ENCODE data around the gene RTN4RL2.

RTN4RL2 gene

DNA sequence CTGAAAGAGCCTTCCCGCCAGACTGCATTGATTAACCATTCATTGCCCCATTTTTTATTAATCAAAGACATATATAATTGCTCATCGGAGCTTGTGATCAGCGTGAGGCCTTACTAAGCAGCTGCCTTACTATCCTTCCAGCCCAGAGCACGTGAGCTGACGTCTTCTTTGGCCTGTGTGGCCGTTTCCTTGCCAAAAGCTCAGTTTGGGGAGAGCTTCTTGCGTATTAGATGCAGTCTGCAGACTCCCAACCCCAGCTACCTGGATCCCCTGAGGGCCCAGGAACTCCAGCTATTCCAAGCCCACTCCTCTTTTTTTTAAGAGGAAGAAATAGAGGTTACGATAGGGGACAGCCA is 32.6 kb upstream of the RTN4RL2 start:
- H3K27ac ChIP-seq (ENCODE audit: low read depth, low read length, poor library complexity, severe bottlenecking) = no peak overlapping the region

DNA sequence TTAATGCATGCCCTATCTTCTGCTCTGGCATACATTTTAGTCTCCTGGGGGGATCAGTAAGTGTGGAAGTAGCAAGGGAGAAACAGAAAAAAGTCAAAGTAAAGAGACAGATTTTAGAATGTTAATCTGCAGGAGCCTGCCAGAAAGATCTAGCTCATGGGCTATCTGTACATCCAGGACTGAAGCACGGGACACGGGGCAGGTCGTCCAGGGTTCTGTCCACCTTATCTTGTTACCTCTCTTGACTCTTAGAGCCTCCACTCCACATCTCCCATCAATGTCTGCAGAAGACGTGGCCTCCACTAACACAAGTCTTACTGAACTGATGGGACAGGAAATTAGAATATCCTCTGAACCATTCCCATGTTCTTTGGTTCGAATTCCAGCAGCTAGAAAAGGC is 31.7 kb upstream of the RTN4RL2 start:
- no peak overlapping the region for H3K4me3 ChIP-seq (ENCODE audit: low read depth, low read length, poor library complexity, severe bottlenecking)
- H3K27ac ChIP-seq (ENCODE audit: low read depth, low read length, poor library complexity, severe bottlenecking) = no peak overlapping the region
- H3K79me2 ChIP-seq (ENCODE audit: insufficient read depth, low read length) = peaks cover 13% of the 10 kb centered on the region
- no peaks in the 10 kb centered on the region for H3F3A ChIP-seq (ENCODE audit: insufficient read depth, low read length)
- no peaks in the 10 kb centered on the region for H3K27me3 ChIP-seq (ENCODE audit: insufficient read depth, low read length)
- no peaks in the 10 kb centered on the region for H3K9me3 ChIP-seq (ENCODE audit: low read length)
- peaks cover 37% of the 10 kb centered on the region for H3K4me1 ChIP-seq (ENCODE audit: insufficient read depth, low read length, severe bottlenecking)
- TF ChIP-seq CTCF (IDR thresholded peaks at IDR 0.05; ENCODE audit: low read length) (no peak), EZH2 (IDR thresholded peaks at IDR 0.05; ENCODE audit: borderline replicate concordance, low read length) (no peak)
- peaks cover 26% of the 10 kb centered on the region for H3K36me3 ChIP-seq (ENCODE audit: insufficient read depth, low read length)
- no peak overlapping the region for H2AFZ ChIP-seq (ENCODE audit: low read length)
- no peak overlapping the region for H3K4me2 ChIP-seq (ENCODE audit: low read length)
- H3K9me2 ChIP-seq (ENCODE audit: low read depth, low read length) = no peaks in the 10 kb centered on the region
- H3K9ac ChIP-seq (ENCODE audit: low read length) = no peak overlapping the region
- H4K20me1 ChIP-seq (ENCODE audit: insufficient read depth, low read length) = no peaks in the 10 kb centered on the region

More for the DNA sequence above, 32.6 kb upstream of the RTN4RL2 start:
- Histone ChIP-seq H3K9me3 (ENCODE audit: low read length) (no peaks in the 10 kb centered on the region), H3K4me3 (ENCODE audit: low read depth, low read length, poor library complexity, severe bottlenecking) (no peak overlapping the region), H3K79me2 (ENCODE audit: insufficient read depth, low read length) (peaks cover 13% of the 10 kb centered on the region), H3K27me3 (ENCODE audit: insufficient read depth, low read length) (no peaks in the 10 kb centered on the region), H2AFZ (ENCODE audit: low read length) (no peak overlapping the region), H3K4me1 (ENCODE audit: insufficient read depth, low read length, severe bottlenecking) (peaks cover 37% of the 10 kb centered on the region), H3K36me3 (ENCODE audit: insufficient read depth, low read length) (peaks cover 35% of the 10 kb centered on the region), H3K9ac (ENCODE audit: low read length) (no peak overlapping the region; the same call in 1 of the 2 replicates), H3K4me2 (ENCODE audit: low read length) (no peak overlapping the region), H3K9me2 (ENCODE audit: low read depth, low read length) (no peaks in the 10 kb centered on the region), H4K20me1 (ENCODE audit: insufficient read depth, low read length) (no peaks in the 10 kb centered on the region), H3F3A (ENCODE audit: insufficient read depth, low read length) (no peaks in the 10 kb centered on the region)
- TF ChIP-seq CTCF (IDR thresholded peaks at IDR 0.05; ENCODE audit: low read length) (no peak), EZH2 (IDR thresholded peaks at IDR 0.05; ENCODE audit: borderline replicate concordance, low read length) (no peak)

GRCh38 chr11:57429946-57430345 is 30.4 kb upstream of the RTN4RL2 start:
- H4K20me1 ChIP-seq (ENCODE audit: insufficient read depth, low read length) = no peaks in the 10 kb centered on the region
- peaks cover 13% of the 10 kb centered on the region for H3K79me2 ChIP-seq (ENCODE audit: insufficient read depth, low read length)
- peaks cover 13% of the 10 kb centered on the region; the same call in 1 of the 2 replicates for H3K36me3 ChIP-seq (ENCODE audit: insufficient read depth, low read length)
- H3F3A ChIP-seq (ENCODE audit: insufficient read depth, low read length) = no peaks in the 10 kb centered on the region
- H3K9me3 ChIP-seq (ENCODE audit: low read length) = no peaks in the 10 kb centered on the region
- H3K27ac ChIP-seq (ENCODE audit: low read depth, low read length, poor library complexity, severe bottlenecking) = no peak overlapping the region
- no peak overlapping the region for H2AFZ ChIP-seq (ENCODE audit: low read length)
- TF ChIP-seq CTCF (IDR thresholded peaks at IDR 0.05; ENCODE audit: low read length) (no peak), EZH2 (IDR thresholded peaks at IDR 0.05; ENCODE audit: borderline replicate concordance, low read length) (no peak)
- H3K9me2 ChIP-seq (ENCODE audit: low read depth, low read length) = no peaks in the 10 kb centered on the region
- H3K9ac ChIP-seq (ENCODE audit: low read length) = no peak overlapping the region
- peaks cover 24% of the 10 kb centered on the region for H3K4me1 ChIP-seq (ENCODE audit: insufficient read depth, low read length, severe bottlenecking)
- no peaks in the 10 kb centered on the region; the same call in 1 of the 2 replicates for H3K27me3 ChIP-seq (ENCODE audit: insufficient read depth, low read length)
- no peak overlapping the region for H3K4me3 ChIP-seq (ENCODE audit: low read depth, low read length, poor library complexity, severe bottlenecking)
- no peak overlapping the region for H3K4me2 ChIP-seq (ENCODE audit: low read length)
